Neural progenitor cell (in vitro differentiated cells): ENCODE results near the gene TPP2. TPM values are rescaled to one million over a fixed set of nuclear protein-coding genes. Genes with fewer than 3 reads are reported as not detected.

Experiments
- DNase-seq: peaks from one replicate; pipeline ENCODE4 v3.0.0-alpha.2; 2016; ENCODE audit warnings: low spot score
- H2AFZ ChIP-seq: fragments of 200-600 bp; sonication (generic); replicated peaks from 2 replicates; pipeline ENCODE4 v1.6.1; 2016; ENCODE audit warnings: antibody characterized with exemption
- H3F3A ChIP-seq: fragments of 200-600 bp; sonication (generic); 2 replicates; pipeline ENCODE4 v1.6.1; 2016; ENCODE audit warnings: antibody characterized with exemption, low read depth
- H3K27ac ChIP-seq: fragments of 200-600 bp; sonication (generic); 2 replicates; pipeline ENCODE4 v1.5.1; 2016; ENCODE audit warnings: mild to moderate bottlenecking
- H3K27me3 ChIP-seq: fragments of 200-600 bp; sonication (generic); 2 replicates; pipeline ENCODE4 v1.6.1; 2016; ENCODE audit warnings: mild to moderate bottlenecking, moderate library complexity
- H3K36me3 ChIP-seq: fragments of 200-600 bp; sonication (generic); 2 replicates; pipeline ENCODE4 v1.5.1; 2016
- H3K4me1 ChIP-seq: fragments of 200-600 bp; sonication (generic); 2 replicates; pipeline ENCODE4 v1.6.1; 2016; ENCODE audit warnings: mixed run types
- H3K4me2 ChIP-seq: fragments of 200-600 bp; sonication (generic); 2 replicates; pipeline ENCODE4 v1.6.1; 2016
- H3K4me3 ChIP-seq: fragments of 200-600 bp; sonication (generic); 2 replicates; pipeline ENCODE4 v1.5.1; 2016
- H3K79me2 ChIP-seq: fragments of 200-600 bp; sonication (generic); 2 replicates; pipeline ENCODE4 v1.6.1; 2016; ENCODE audit warnings: low read depth
- H3K9ac ChIP-seq: fragments of 200-600 bp; sonication (generic); 2 replicates; pipeline ENCODE4 v1.6.1; 2016
- H3K9me3 ChIP-seq: fragments of 200-600 bp; sonication (generic); 2 replicates; pipeline ENCODE4 v1.5.1; 2016; ENCODE audit warnings: low read depth
- H4K20me1 ChIP-seq: fragments of 200-600 bp; sonication (generic); 2 replicates; pipeline ENCODE4 v1.6.1; 2016; ENCODE audit warnings: low read depth
- H3K27ac Mint-ChIP-seq: 3 replicates; pipeline ENCODE4 v1.8.0; 2021; ENCODE audit warnings: mixed read lengths
- H3K27me3 Mint-ChIP-seq: 2 replicates; pipeline ENCODE4 v1.8.0; 2022; ENCODE audit warnings: low read depth, mild to moderate bottlenecking, inconsistent platforms, moderate library complexity, mixed read lengths; ENCODE audit not compliant: insufficient read depth
- H3K36me3 Mint-ChIP-seq: 3 replicates; pipeline ENCODE4 v1.8.0; 2021; ENCODE audit warnings: mixed read lengths
- H3K4me1 Mint-ChIP-seq: 3 replicates; pipeline ENCODE4 v1.8.0; 2021; ENCODE audit warnings: mixed read lengths
- H3K4me3 Mint-ChIP-seq: 3 replicates; pipeline ENCODE4 v1.8.0; 2021; ENCODE audit warnings: mild to moderate bottlenecking, moderate library complexity, mixed read lengths
- H3K9me3 Mint-ChIP-seq: 3 replicates; pipeline ENCODE4 v1.8.0; 2020; ENCODE audit warnings: mixed read lengths
- EZH2 ChIP-seq: fragments of 200-600 bp; sonication (generic); IDR thresholded peaks from 2 replicates; pipeline ENCODE4 v1.6.1; 2017; ENCODE audit warnings: antibody characterized with exemption, mild to moderate bottlenecking, moderate library complexity
- EZH2phosphoT487 ChIP-seq: fragments of 200-600 bp; sonication (generic); IDR thresholded peaks from 2 replicates; pipeline ENCODE4 v1.6.1; 2017; ENCODE audit warnings: antibody characterized with exemption
- total RNA-seq: library from RNA; depleted of rRNA; stranded (reverse); fragments of >200 nt; gene quantifications from 2 replicates; pipeline ENCODE4 v1.2.3, GENCODE V29; 2015; ENCODE audit warnings: low replicate concordance
- TF ChIP-seq, protein P1 (sequence below): fragments of 200-600 bp; sonication (generic); IDR thresholded peaks from 2 replicates; pipeline ENCODE4 v1.5.1; 2017; ENCODE audit warnings: antibody characterized with exemption, mild to moderate bottlenecking

Gene TPP2
- total RNA-seq, 1 donor from 2014 or later: 137 TPM

GRCh38 chr13:102597029-102597961, 509 bp downstream of the TPP2 start:
- Histone ChIP-seq H3K79me2 (peaks cover 66% of the 10 kb centered on the region), H3K9me3 (no peaks in the 10 kb centered on the region), H3F3A (peaks cover 19% of the 10 kb centered on the region), H3K4me2 (peak overlapping the region; percentile 86), H3K9ac (peak overlapping the region; percentile 89), H2AFZ (peak overlapping the region; percentile 84), H4K20me1 (peaks cover 46% of the 10 kb centered on the region), H3K27me3 (no peaks in the 10 kb centered on the region), H3K4me3 (peak overlapping the region; percentile 97), H3K27ac (no peak overlapping the region), H3K4me1 (peaks cover 41% of the 10 kb centered on the region), H3K36me3 (no peaks in the 10 kb centered on the region)
- peak overlapping the region; percentile 67 for H3K27ac Mint-ChIP-seq
- peaks cover 5% of the 10 kb centered on the region for H3K36me3 Mint-ChIP-seq
- H3K9me3 Mint-ChIP-seq: no peaks in the 10 kb centered on the region
- TF ChIP-seq, protein P1, sequence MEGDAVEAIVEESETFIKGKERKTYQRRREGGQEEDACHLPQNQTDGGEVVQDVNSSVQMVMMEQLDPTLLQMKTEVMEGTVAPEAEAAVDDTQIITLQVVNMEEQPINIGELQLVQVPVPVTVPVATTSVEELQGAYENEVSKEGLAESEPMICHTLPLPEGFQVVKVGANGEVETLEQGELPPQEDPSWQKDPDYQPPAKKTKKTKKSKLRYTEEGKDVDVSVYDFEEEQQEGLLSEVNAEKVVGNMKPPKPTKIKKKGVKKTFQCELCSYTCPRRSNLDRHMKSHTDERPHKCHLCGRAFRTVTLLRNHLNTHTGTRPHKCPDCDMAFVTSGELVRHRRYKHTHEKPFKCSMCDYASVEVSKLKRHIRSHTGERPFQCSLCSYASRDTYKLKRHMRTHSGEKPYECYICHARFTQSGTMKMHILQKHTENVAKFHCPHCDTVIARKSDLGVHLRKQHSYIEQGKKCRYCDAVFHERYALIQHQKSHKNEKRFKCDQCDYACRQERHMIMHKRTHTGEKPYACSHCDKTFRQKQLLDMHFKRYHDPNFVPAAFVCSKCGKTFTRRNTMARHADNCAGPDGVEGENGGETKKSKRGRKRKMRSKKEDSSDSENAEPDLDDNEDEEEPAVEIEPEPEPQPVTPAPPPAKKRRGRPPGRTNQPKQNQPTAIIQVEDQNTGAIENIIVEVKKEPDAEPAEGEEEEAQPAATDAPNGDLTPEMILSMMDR: no peak
- no peak for TF ChIP-seq EZH2
- no peak for TF ChIP-seq EZH2phosphoT487
- H3K27me3 Mint-ChIP-seq: peaks cover 5% of the 10 kb centered on the region
- peak overlapping the region; percentile 99 for H3K4me3 Mint-ChIP-seq
- peaks cover 35% of the 10 kb centered on the region for H3K4me1 Mint-ChIP-seq
- DNase-seq: peak; percentile 42

- Histone ChIP-seq H3K4me2 (peak overlapping the region; percentile 86), H3K9ac (peak overlapping the region; percentile 89), H3K4me1 (peaks cover 37% of the 10 kb centered on the region), H4K20me1 (peaks cover 53% of the 10 kb centered on the region), H2AFZ (no peak overlapping the region), H3K36me3 (no peaks in the 10 kb centered on the region), H3K4me3 (peak overlapping the region; percentile 97), H3K9me3 (no peaks in the 10 kb centered on the region), H3K79me2 (peaks cover 74% of the 10 kb centered on the region), H3K27me3 (no peaks in the 10 kb centered on the region), H3K27ac (no peak overlapping the region), H3F3A (peaks cover 11% of the 10 kb centered on the region)
- Mint-ChIP-seq H3K9me3 (no peaks in the 10 kb centered on the region), H3K36me3 (peaks cover 9% of the 10 kb centered on the region), H3K27ac (peak overlapping the region; percentile 61), H3K4me3 (peak overlapping the region; percentile 95), H3K27me3 (peaks cover 5% of the 10 kb centered on the region), H3K4me1 (peaks cover 40% of the 10 kb centered on the region)
- DNase-seq: no peak
- TF ChIP-seq, protein P1: no peak
- TF ChIP-seq EZH2 (no peak), EZH2phosphoT487 (no peak)
These were observed 1.3 kb downstream of the TPP2 start for GRCh38 chr13:102598061-102598460.

- TF ChIP-seq EZH2phosphoT487 (no peak), EZH2 (no peak)
- TF ChIP-seq, protein P1: no peak
- H3K4me3 ChIP-seq: peak overlapping the region; percentile 97
These were observed 2.7 kb downstream of the TPP2 start for GRCh38 chr13:102599426-102600012.

More at GRCh38 chr13:102599426-102600012, 2.7 kb downstream of the TPP2 start:
- Histone ChIP-seq H2AFZ (no peak overlapping the region), H3K9me3 (no peaks in the 10 kb centered on the region), H3K27ac (no peak overlapping the region), H3F3A (peaks cover 5% of the 10 kb centered on the region), H4K20me1 (peaks cover 65% of the 10 kb centered on the region), H3K27me3 (no peaks in the 10 kb centered on the region), H3K79me2 (peaks cover 88% of the 10 kb centered on the region), H3K4me2 (peak overlapping the region; percentile 86), H3K36me3 (no peaks in the 10 kb centered on the region), H3K9ac (no peak overlapping the region), H3K4me1 (peaks cover 37% of the 10 kb centered on the region)
- H3K4me1 Mint-ChIP-seq: peaks cover 44% of the 10 kb centered on the region
- no peak for DNase-seq
- no peaks in the 10 kb centered on the region for H3K9me3 Mint-ChIP-seq
- no peak overlapping the region for H3K4me3 Mint-ChIP-seq
- H3K36me3 Mint-ChIP-seq: peaks cover 19% of the 10 kb centered on the region
- H3K27me3 Mint-ChIP-seq: peaks cover 5% of the 10 kb centered on the region
- H3K27ac Mint-ChIP-seq: no peak overlapping the region
